HL-60 (cell line): ENCODE measurements around the gene RPRD1B.

ENCODE experiments used
- DNase-seq, 2 experiments: peaks; one replicate each; pipeline ENCODE4 v3.0.0-alpha.2; 2010 to 2020; ENCODE audit warnings: low read depth in 1 of 2, low spot score in 1 of 2
- H3K27ac ChIP-seq: fragments of 250-450 bp; sonication (Bioruptor Pico); replicated peaks from 2 replicates; pipeline ENCODE4 v1.5.1; 2020; ENCODE audit warnings: mild to moderate bottlenecking, moderate library complexity
- H3K27me3 ChIP-seq: fragments of 250-450 bp; sonication (Bioruptor Pico); 2 replicates; pipeline ENCODE4 v1.5.1; 2021; ENCODE audit warnings: mild to moderate bottlenecking, moderate library complexity; ENCODE audit not compliant: insufficient read depth, poor library complexity, severe bottlenecking
- H3K4me3 ChIP-seq: replicated peaks from 2 replicates; pipeline ENCODE4 v1.5.1; 2011; ENCODE audit warnings: mild to moderate bottlenecking, control low read depth, low read length; ENCODE audit not compliant: insufficient read depth
- CTCF ChIP-seq: IDR thresholded peaks from one replicate; pipeline ENCODE4 v1.5.1; 2011; ENCODE audit warnings: low read length, control low read depth, inconsistent platforms; ENCODE audit not compliant: insufficient read depth
- GABPA ChIP-seq: IDR thresholded peaks from 2 replicates; pipeline ENCODE4 v1.6.1; 2012; ENCODE audit warnings: low read depth
- POLR2AphosphoS5 ChIP-seq: IDR thresholded peaks from 2 replicates; pipeline ENCODE4 v1.6.1; 2012; ENCODE audit warnings: low read depth
- REST ChIP-seq: IDR thresholded peaks from 2 replicates; pipeline ENCODE4 v1.6.1; 2012; ENCODE audit warnings: low read depth; ENCODE audit not compliant: insufficient replicate concordance
- SPI1 ChIP-seq: IDR thresholded peaks from 2 replicates; pipeline ENCODE4 v1.6.1; 2012; ENCODE audit warnings: low read depth, mild to moderate bottlenecking, borderline replicate concordance

RPRD1B gene

GRCh38 chr20:38136421-38137245 lies 103.1 kb downstream of the RPRD1B start:
- Histone ChIP-seq H3K4me3 (no peak overlapping the region), H3K27ac (no peak overlapping the region), H3K27me3 (no peaks in the 10 kb centered on the region)
- no peak for TF ChIP-seq POLR2AphosphoS5
- no peak for TF ChIP-seq CTCF
- TF ChIP-seq REST, result no peak
- no peak for TF ChIP-seq GABPA
- TF ChIP-seq SPI1, result no peak
- no peak for DNase-seq

GRCh38 chr20:38137441-38138037 lies 104.0 kb downstream of the RPRD1B start:
- no peaks in the 10 kb centered on the region for H3K27me3 ChIP-seq
- no peak overlapping the region for H3K27ac ChIP-seq
- no peak for DNase-seq
- H3K4me3 ChIP-seq, result no peak overlapping the region
- no peak for TF ChIP-seq REST
- no peak for TF ChIP-seq SPI1
- no peak for TF ChIP-seq POLR2AphosphoS5
- TF ChIP-seq GABPA, result no peak
- no peak for TF ChIP-seq CTCF

- H3K4me3 ChIP-seq, result no peak overlapping the region
- DNase-seq, result no peak
- no peak overlapping the region for H3K27ac ChIP-seq
- TF ChIP-seq REST (no peak), GABPA (no peak), CTCF (no peak), SPI1 (no peak), POLR2AphosphoS5 (no peak)
- no peaks in the 10 kb centered on the region for H3K27me3 ChIP-seq
Observed at GRCh38 chr20:38138086-38138778, 104.7 kb downstream of the RPRD1B start.
